ENCODE measurements around the gene ZNF727.
"Not testable (repeated sequence)": the region's sequence is repeated elsewhere in the genome, so short reads cannot be mapped to it uniquely, and the experiment has no call there.

Gene ZNF727

DNA sequence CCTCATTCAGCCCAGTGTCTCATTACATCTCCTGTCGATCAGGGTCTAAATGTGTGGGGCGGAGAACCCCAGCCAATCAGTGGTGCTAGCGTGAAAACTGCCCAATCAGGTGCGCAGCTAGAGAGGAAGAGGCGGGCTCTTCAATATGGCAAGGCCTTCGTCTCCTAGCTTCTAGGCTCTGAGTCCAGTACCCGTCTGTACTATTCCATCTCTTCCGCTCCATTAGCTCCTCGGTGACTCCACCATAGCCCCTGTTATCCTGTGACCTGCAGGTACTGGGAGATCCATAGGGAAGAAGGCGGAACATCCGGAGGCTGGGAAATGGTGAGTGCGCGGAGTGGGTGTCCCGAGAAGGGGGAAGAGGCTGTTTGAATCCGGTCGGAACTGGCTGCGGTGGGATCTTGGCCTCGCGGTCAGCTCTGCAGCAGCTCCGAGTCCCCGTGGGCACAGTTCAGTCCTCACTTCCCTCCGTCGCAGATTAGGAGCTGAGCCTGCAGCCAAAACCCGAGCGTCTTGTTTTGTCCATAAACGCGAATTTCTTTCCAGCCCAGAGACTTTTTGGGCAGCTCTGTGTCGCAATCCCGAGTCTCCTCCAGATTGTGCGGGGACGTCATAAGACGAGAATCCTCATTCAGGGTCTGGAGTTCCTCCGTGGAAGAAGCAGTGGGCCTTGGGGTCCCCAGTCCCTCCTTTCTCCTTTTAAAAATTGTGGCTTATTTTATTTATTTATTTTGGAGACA is at the start of gene ZNF727:
Gene ZNF727 (plus strand): TSS at position 134 of the 740 bp plus-strand sequence. CDS start 188 bp downstream, at position 322.
- CTCF ChIA-PET: no interaction called here
- POLR2A ChIA-PET: no interaction called here
- no peak for DNase-seq (ENCODE audit: extremely low spot score)
- TF ChIP-seq ELF4 (IDR thresholded peaks at IDR 0.05): no peak
- TF ChIP-seq ARNT (IDR thresholded peaks at IDR 0.05): no peak
- TF ChIP-seq FOXM1 (IDR thresholded peaks at IDR 0.05; ENCODE audit: borderline replicate concordance): no peak
- TF ChIP-seq SUZ12 (IDR thresholded peaks at IDR 0.05): no peak
- TF ChIP-seq L3MBTL2 (conservative IDR thresholded peaks at IDR 0.05): no peak
- no peak for TF ChIP-seq HDGF (IDR thresholded peaks at IDR 0.05; ENCODE audit: borderline replicate concordance)
- TF ChIP-seq PKNOX1 (IDR thresholded peaks at IDR 0.05): no peak
- no peak for TF ChIP-seq ZNF384 (IDR thresholded peaks at IDR 0.05)
- TF ChIP-seq LEF1 (IDR thresholded peaks at IDR 0.05; ENCODE audit: borderline replicate concordance): no peak
- TF ChIP-seq TARDBP (IDR thresholded peaks at IDR 0.05): no peak
- TF ChIP-seq SP1 (IDR thresholded peaks at IDR 0.05): no peak
- TF ChIP-seq NFRKB (IDR thresholded peaks at IDR 0.05): no peak
- no peak for TF ChIP-seq CTBP1 (IDR thresholded peaks at IDR 0.05; ENCODE audit: borderline replicate concordance)
- TF ChIP-seq BHLHE40 (IDR thresholded peaks at IDR 0.05; ENCODE audit: borderline replicate concordance): no peak
- no peak for TF ChIP-seq FOXK2 (IDR thresholded peaks at IDR 0.05)
- TF ChIP-seq FOXA1 (IDR thresholded peaks at IDR 0.05): no peak

- no peak for TF ChIP-seq L3MBTL2 (conservative IDR thresholded peaks at IDR 0.05)
- CTCF ChIA-PET: no interaction called here
These were observed 46.7 kb upstream of the ZNF727 start, which contains the start of gene ZNF722 for GRCh38 chr7:63998549-63998948. Gene ZNF722, plus strand, starts transcription at chr7:63998849. Its CDS starts 113 bp downstream, at chr7:63998962.

GRCh38 chr7:64015496-64015895 is 29.7 kb upstream of the ZNF727 start:
- DNase-seq (ENCODE audit: extremely low spot score); POLR2A ChIA-PET: not testable (repeated sequence)

More at GRCh38 chr7:63998549-63998948, 46.7 kb upstream of the ZNF727 start, which contains the start of gene ZNF722:
- DNase-seq (ENCODE audit: extremely low spot score): no peak
- POLR2A ChIA-PET: no interaction called here

GRCh38 chr7:64035388-64035787 is 9.8 kb upstream of the ZNF727 start:
- POLR2A ChIA-PET: no interaction called here

More at GRCh38 chr7:64015496-64015895, 29.7 kb upstream of the ZNF727 start:
- CTCF ChIA-PET: not testable (repeated sequence)

GRCh38 chr7:64037095-64037494 is 8.1 kb upstream of the ZNF727 start:
- CTCF ChIA-PET: no interaction called here
- POLR2A ChIA-PET: no interaction called here
- no peak for DNase-seq (ENCODE audit: extremely low spot score)
- TF ChIP-seq NFRKB (IDR thresholded peaks at IDR 0.05) (no peak), SUZ12 (IDR thresholded peaks at IDR 0.05) (no peak), LEF1 (IDR thresholded peaks at IDR 0.05; ENCODE audit: borderline replicate concordance) (no peak), SP1 (IDR thresholded peaks at IDR 0.05) (no peak), BHLHE40 (IDR thresholded peaks at IDR 0.05; ENCODE audit: borderline replicate concordance) (no peak), FOXA1 (IDR thresholded peaks at IDR 0.05) (no peak), ZNF384 (IDR thresholded peaks at IDR 0.05) (no peak), ELF4 (IDR thresholded peaks at IDR 0.05) (no peak), ARNT (IDR thresholded peaks at IDR 0.05) (no peak), PKNOX1 (IDR thresholded peaks at IDR 0.05) (no peak), TARDBP (IDR thresholded peaks at IDR 0.05) (no peak), HDGF (IDR thresholded peaks at IDR 0.05; ENCODE audit: borderline replicate concordance) (no peak), FOXM1 (IDR thresholded peaks at IDR 0.05; ENCODE audit: borderline replicate concordance) (no peak)

More at GRCh38 chr7:64035388-64035787, 9.8 kb upstream of the ZNF727 start:
- no peak for DNase-seq (ENCODE audit: extremely low spot score)
- TF ChIP-seq NFRKB (IDR thresholded peaks at IDR 0.05) (no peak), PKNOX1 (IDR thresholded peaks at IDR 0.05) (no peak), SUZ12 (IDR thresholded peaks at IDR 0.05) (no peak), TARDBP (IDR thresholded peaks at IDR 0.05) (no peak), ZNF384 (IDR thresholded peaks at IDR 0.05) (no peak)
- CTCF ChIA-PET: no interaction called here

DNA sequence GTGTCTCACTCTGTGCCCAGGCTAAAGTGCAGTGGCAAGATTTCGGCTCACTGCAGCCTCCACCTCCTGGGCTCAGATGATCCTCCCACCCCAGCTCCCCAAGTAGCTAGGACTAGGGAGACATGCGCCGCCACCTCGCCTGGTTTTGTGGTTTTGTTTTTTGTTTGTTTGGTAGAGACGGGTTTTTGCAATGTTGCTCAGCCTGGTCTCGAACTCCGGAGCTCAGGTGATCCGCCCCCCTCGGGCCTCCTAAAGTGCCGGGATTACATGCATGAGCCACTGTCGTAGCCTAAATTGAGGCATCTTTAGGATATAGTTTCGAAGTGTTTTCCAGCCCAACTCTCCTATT is 781 bp downstream of the ZNF727 start:
- no peak for DNase-seq (ENCODE audit: extremely low spot score)
- TF ChIP-seq LEF1 (IDR thresholded peaks at IDR 0.05; ENCODE audit: borderline replicate concordance) (no peak), FOXM1 (IDR thresholded peaks at IDR 0.05; ENCODE audit: borderline replicate concordance) (no peak), FOXK2 (IDR thresholded peaks at IDR 0.05) (no peak), ZNF384 (IDR thresholded peaks at IDR 0.05) (no peak), SUZ12 (IDR thresholded peaks at IDR 0.05) (no peak), ARNT (IDR thresholded peaks at IDR 0.05) (no peak), ELF4 (IDR thresholded peaks at IDR 0.05) (no peak), HDGF (IDR thresholded peaks at IDR 0.05; ENCODE audit: borderline replicate concordance) (no peak), PKNOX1 (IDR thresholded peaks at IDR 0.05) (no peak), TARDBP (IDR thresholded peaks at IDR 0.05) (no peak), NFRKB (IDR thresholded peaks at IDR 0.05) (no peak), BHLHE40 (IDR thresholded peaks at IDR 0.05; ENCODE audit: borderline replicate concordance) (no peak), CTBP1 (IDR thresholded peaks at IDR 0.05; ENCODE audit: borderline replicate concordance) (no peak), SP1 (IDR thresholded peaks at IDR 0.05) (no peak), FOXA1 (IDR thresholded peaks at IDR 0.05) (no peak), L3MBTL2 (conservative IDR thresholded peaks at IDR 0.05) (no peak)
- ChIA-PET POLR2A (no interaction called here), CTCF (no interaction called here)

DNA sequence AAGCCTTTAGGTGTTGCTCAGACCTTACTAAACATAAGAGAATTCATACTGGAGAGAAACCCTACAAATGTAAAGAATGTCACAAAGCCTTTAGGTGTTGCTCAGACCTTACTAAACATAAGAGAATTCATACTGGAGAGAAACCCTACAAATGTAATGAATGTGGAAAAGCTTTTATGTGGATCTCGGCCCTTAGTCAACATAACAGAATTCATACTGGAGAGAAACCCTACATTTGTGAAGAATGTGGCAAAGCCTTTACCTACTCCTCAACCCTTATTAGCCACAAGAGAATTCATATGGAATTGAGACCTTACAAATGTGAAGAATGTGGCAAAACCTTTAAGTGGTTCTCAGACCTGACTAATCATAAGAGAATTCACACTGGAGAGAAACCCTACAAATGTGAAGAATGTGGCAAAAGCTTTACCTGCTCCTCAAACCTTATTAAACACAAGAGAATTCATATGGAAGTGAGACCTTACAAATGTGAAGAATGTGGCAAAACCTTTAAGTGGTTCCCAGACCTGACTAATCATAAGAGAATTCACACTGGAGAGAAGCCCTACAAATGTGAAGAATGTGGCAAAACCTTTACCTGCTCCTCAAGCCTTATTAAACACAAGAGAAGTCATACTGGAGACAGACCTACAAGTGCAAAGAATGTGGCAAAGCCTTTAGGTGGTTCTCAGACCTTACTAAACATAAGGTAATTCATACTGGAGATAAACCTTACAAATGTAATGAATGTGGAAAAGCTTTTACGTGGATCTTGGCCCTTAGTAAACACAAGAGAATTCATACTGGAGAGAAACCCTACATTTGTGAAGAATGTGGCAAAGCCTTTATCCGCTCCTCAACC is 32.8 kb downstream of the ZNF727 start:
- POLR2A ChIA-PET; CTCF ChIA-PET; DNase-seq (ENCODE audit: extremely low spot score): not testable (repeated sequence)
